Stimulated activated CD4-positive, alpha-beta T cell treated with anti-CD3 and anti-CD28 coated beads, Interleukin-2, amount 100 ng/mL, for 4 hours (primary cell): Measurements from ENCODE around the gene PALM.

Source experiments
- DNase-seq: peaks from one replicate; pipeline ENCODE4 v3.0.0-alpha.2; 2020; ENCODE audit warnings: low read depth

The PALM gene

GRCh38 chr19:752652-753517 is 44.1 kb downstream of the PALM start:
- DNase-seq = no peak

DNA sequence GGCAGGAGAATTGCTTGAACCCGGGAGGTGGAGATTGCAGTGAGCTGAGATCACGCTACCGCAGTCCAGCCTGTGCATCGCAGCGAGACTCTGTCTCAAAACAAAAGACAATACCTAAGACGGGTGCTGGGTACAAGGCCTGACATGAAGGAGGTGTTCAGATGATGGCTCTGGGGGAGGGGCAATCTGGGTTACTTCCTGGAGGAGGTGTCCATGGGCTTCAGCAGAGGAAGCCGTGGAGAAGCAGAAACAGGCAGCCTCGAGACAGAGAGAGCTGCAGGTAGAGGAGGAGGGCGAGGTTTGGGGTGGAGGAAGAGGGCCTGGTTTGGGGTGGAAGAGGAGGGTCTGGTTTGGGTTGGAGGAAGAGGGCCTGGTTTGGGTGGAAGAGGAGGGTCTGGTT is 45.8 kb downstream of the PALM start:
- no peak for DNase-seq

- no peak for DNase-seq
These were observed 46.3 kb downstream of the PALM start for GRCh38 chr19:755063-755462.

DNA sequence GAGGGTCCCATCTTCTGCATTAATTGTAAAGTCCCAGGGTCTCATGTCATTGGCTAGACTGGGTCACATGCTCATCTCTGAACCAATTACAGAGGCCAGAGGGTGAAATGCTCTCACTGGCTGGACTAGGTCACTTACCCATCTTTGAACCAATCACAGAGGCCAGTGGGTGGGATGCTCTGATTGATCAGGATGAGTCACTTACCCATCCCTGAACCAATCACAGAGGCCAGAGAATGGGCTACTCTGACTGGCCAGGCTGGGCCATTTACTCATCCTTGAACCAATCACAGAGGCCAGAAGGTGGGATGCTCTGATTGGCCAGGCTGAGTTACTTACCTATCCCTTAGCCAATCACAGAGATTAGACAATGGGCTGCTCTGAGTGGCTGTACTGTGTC is 47.5 kb downstream of the PALM start:
- DNase-seq = no peak

- DNase-seq = no peak
These were observed 48.3 kb downstream of the PALM start for GRCh38 chr19:756821-757688.

- no peak for DNase-seq
These were observed 49.3 kb downstream of the PALM start for GRCh38 chr19:757811-758668.

DNA sequence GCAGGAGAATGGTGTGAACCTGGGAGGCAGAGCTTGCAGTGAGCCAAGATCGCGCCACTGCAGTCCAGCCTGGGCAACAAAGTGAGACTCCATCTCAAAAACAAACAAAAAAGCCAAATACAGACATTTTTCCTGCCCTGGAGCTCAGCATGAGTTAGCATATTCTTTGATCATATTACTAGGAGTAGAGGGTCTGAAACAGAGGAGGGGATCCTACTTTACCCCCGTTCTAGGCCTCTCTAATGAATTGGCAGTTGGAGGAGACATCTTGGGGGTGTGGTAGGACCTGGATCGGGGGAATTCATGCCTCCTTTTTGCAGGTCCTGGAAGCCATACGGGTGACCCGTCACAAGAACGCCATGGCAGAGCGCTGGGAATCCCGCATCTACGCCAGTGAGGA is 54.4 kb downstream of the PALM start:
- no peak for DNase-seq

- no peak for DNase-seq
These were observed 55.1 kb downstream of the PALM start for GRCh38 chr19:763869-764268.

- DNase-seq = no peak
These were observed 55.6 kb downstream of the PALM start for GRCh38 chr19:764301-764700.

- no peak for DNase-seq
These were observed 56.5 kb downstream of the PALM start for GRCh38 chr19:765179-765738.

GRCh38 chr19:768424-768823 is 59.7 kb downstream of the PALM start:
- no peak for DNase-seq

GRCh38 chr19:769616-770015 is 60.9 kb downstream of the PALM start:
- DNase-seq = no peak

GRCh38 chr19:771332-771785 is 62.6 kb downstream of the PALM start:
- DNase-seq = no peak

- DNase-seq = no peak
These were observed 63.3 kb downstream of the PALM start for GRCh38 chr19:772063-772462.

DNA sequence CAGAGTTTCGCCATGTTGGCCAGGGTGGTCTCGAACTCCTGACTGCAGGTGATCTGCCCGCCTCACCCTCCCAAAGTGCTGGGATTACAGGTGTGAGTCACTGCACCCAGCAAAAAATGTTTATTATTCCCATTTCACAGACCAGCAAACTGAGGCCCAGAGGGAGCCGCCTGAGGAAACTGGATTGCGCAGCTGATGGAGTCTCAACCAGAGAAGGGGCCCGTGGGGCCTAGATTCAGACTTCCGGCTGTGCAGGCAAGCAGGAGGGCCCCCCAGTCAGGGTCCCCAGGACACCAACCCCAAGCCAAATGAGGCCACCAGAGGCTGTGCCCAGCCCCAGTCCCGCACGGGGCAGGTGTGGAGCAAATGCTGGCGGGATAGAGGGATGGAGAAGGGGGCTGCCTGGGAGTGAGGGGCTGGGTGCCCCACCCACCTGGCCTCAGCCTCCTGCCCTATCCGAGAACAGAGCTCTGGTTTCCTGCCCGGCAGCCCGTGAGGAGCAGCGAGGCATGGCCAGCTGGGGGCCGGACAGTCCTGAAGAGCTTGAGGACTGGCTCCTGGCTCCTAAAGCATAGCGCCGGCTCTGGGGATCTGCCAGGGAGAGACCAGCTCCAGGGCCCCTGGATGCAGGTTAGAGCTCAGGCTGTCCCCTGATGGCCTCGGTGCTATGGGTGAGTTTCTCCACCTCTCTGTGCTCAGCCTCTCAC is 64.1 kb downstream of the PALM start:
- no peak for DNase-seq

GRCh38 chr19:776549-776948 is 67.8 kb downstream of the PALM start:
- no peak for DNase-seq

DNA sequence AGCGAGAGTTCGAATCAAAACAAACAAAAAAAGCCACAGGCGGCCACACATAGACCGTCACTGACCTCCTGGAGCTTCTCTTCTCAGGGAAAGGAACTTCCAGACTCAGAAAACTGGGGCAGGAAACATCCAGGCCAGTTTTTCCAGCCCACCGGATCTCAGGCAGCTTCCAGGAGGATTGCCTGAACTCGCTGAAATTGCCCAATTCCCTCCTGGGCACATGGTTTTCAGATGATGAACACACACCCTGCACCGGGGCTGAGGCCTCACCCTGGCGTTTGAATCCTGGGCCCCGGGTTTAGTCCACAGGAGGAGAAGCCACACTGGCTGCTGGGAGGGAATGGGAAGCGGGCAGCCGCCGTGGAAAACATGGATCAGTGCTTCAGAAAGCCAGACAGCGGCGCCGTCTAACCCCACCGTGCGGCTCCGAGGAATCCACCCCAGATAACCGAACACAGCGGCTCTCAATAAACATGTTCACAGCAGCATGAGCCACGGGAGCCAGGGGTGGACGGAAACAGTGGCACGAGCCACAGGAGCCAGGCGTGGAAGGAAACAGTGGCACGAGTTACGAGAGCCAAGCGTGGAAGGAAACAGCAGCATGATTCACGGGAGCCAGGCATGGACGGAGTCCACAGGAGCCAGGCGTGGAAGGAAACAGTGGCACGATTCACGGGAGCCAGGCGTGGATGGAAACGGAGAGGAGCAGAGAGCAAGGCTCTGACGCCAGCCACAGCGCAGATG is 70.3 kb downstream of the PALM start:
- no peak for DNase-seq

DNA sequence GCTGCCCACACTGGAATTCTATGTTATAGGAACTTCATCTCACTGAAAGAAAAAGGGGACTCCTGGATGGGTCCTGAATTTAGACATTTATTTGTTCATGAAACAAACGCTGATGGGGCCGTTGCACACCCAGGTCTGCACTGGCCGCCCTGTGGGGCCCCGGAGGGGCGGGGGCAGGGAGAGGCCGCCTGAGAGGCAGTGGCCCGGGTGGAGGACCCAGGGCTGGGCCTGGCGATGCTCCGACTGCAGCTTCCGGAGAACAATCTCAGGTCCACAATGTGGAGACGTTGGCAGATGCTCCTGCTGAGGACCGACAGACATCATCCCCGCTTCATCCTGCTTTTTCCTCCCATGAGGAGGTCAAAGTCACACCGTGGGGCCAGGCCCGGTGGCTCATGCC is 72.2 kb downstream of the PALM start:
- no peak for DNase-seq

- no peak for DNase-seq
These were observed 73.1 kb downstream of the PALM start for GRCh38 chr19:781800-782184.

GRCh38 chr19:782185-782877 is 73.6 kb downstream of the PALM start:
- no peak for DNase-seq
